Mammary epithelial cell (primary cell): ENCODE results near the gene KIF18A.

Experiments used
- CTCF ChIP-seq, 2 donors: IDR thresholded peaks in 1 of 2; conservative IDR thresholded peaks in 1 of 2; 2 replicates each; pipeline ENCODE4 v1.5.1; 2011 to 2012; ENCODE audit warnings: inconsistent platforms in 2 of 2, low read length in 2 of 2, mild to moderate bottlenecking in 2 of 2, control low read depth in 1 of 2, low read depth in 1 of 2; ENCODE audit not compliant: insufficient read depth in 1 of 2; ENCODE audit errors: extremely low read depth in 1 of 2
- EZH2 ChIP-seq: IDR thresholded peaks from 2 replicates; pipeline ENCODE4 v1.6.1; 2012; ENCODE audit warnings: low read length, inconsistent platforms, borderline replicate concordance

GRCh38 chr11:28086569-28086968 lies 21.4 kb downstream of the KIF18A start:
- TF ChIP-seq CTCF (conservative IDR thresholded peaks at IDR 0.05 in 1 of 2, IDR thresholded peaks at IDR 0.05 in 1 of 2; ENCODE audit: extremely low read depth in 1 of 2, insufficient read depth in 1 of 2, low read depth in 1 of 2, low read length in 2 of 2) (no peak), EZH2 (no peak)
